ENCODE data around the gene ATPAF1. TPM values are rescaled to one million over a fixed set of nuclear protein-coding genes. Genes with fewer than 3 reads are reported as not detected.

Gene ATPAF1
- total RNA-seq, 1 donor from 2014 or later, result 19.3 TPM

GRCh38 chr1:46650491-46650890 is 17.7 kb downstream of the ATPAF1 start:
- H3K4me3 Mint-ChIP-seq (ENCODE audit: unreplicated experiment), result no peak overlapping the region
- no peak overlapping the region for H3K4me3 ChIP-seq (ENCODE audit: insufficient read depth, low read depth, low read length)
- no peak overlapping the region for H3K4me2 ChIP-seq (ENCODE audit: low read length)
- H3K9me3 Mint-ChIP-seq (ENCODE audit: unreplicated experiment), result peaks cover 5% of the 10 kb centered on the region
- H3K27ac Mint-ChIP-seq (ENCODE audit: unreplicated experiment), result no peak overlapping the region
- FAIRE-seq (no peak), DNase-seq (ENCODE audit: low read depth) (no peak)
- no peak overlapping the region for H2AFZ ChIP-seq (ENCODE audit: low read depth, low read length)
- H3K4me1 ChIP-seq (ENCODE audit: insufficient read depth, low read length), result no peaks in the 10 kb centered on the region
- H3K79me2 ChIP-seq (ENCODE audit: insufficient read depth, low read length), result no peaks in the 10 kb centered on the region
- peaks cover 31% of the 10 kb centered on the region for H3K36me3 Mint-ChIP-seq (ENCODE audit: low read depth, unreplicated experiment)
- no peak overlapping the region for H3K9ac ChIP-seq (ENCODE audit: low read length)
- H3K27ac ChIP-seq (ENCODE audit: low read depth, low read length), result no peak overlapping the region
- H4K20me1 ChIP-seq (ENCODE audit: insufficient read depth, low read length), result no peaks in the 10 kb centered on the region
- peaks cover 11% of the 10 kb centered on the region for H3K36me3 ChIP-seq (ENCODE audit: insufficient read depth, low read length)
- no peaks in the 10 kb centered on the region for H3K9me3 ChIP-seq (ENCODE audit: insufficient read depth, low read depth, low read length)
- H3K4me1 Mint-ChIP-seq (ENCODE audit: low read depth, unreplicated experiment), result peaks cover 14% of the 10 kb centered on the region
- no peaks in the 10 kb centered on the region for H3K27me3 Mint-ChIP-seq (ENCODE audit: low read depth, unreplicated experiment)
- H3K27me3 ChIP-seq (ENCODE audit: insufficient read depth, low read length), result no peaks in the 10 kb centered on the region
- no peak for TF ChIP-seq EZH2 (IDR thresholded peaks at IDR 0.05; ENCODE audit: insufficient read depth, low read length)
- no peak for TF ChIP-seq CTCF (IDR thresholded peaks at IDR 0.05; ENCODE audit: insufficient read depth, low read depth, low read length)

- no peak overlapping the region for H2AFZ ChIP-seq (ENCODE audit: low read depth, low read length)
- no peaks in the 10 kb centered on the region for H3K4me1 ChIP-seq (ENCODE audit: insufficient read depth, low read length)
- FAIRE-seq (no peak), DNase-seq (ENCODE audit: low read depth) (no peak)
- no peak overlapping the region for H3K4me2 ChIP-seq (ENCODE audit: low read length)
- H3K4me3 Mint-ChIP-seq (ENCODE audit: unreplicated experiment), result no peak overlapping the region
- no peak overlapping the region for H3K9ac ChIP-seq (ENCODE audit: low read length)
- H3K27me3 Mint-ChIP-seq (ENCODE audit: low read depth, unreplicated experiment), result no peaks in the 10 kb centered on the region
- no peaks in the 10 kb centered on the region for H3K9me3 ChIP-seq (ENCODE audit: insufficient read depth, low read depth, low read length)
- peaks cover 11% of the 10 kb centered on the region for H3K36me3 ChIP-seq (ENCODE audit: insufficient read depth, low read length)
- peaks cover 28% of the 10 kb centered on the region for H3K36me3 Mint-ChIP-seq (ENCODE audit: low read depth, unreplicated experiment)
- H4K20me1 ChIP-seq (ENCODE audit: insufficient read depth, low read length), result no peaks in the 10 kb centered on the region
- H3K4me3 ChIP-seq (ENCODE audit: insufficient read depth, low read depth, low read length), result no peak overlapping the region
- H3K4me1 Mint-ChIP-seq (ENCODE audit: low read depth, unreplicated experiment), result peaks cover 14% of the 10 kb centered on the region
- TF ChIP-seq CTCF (IDR thresholded peaks at IDR 0.05; ENCODE audit: insufficient read depth, low read depth, low read length), result no peak
- TF ChIP-seq EZH2 (IDR thresholded peaks at IDR 0.05; ENCODE audit: insufficient read depth, low read length), result no peak
- H3K27ac Mint-ChIP-seq (ENCODE audit: unreplicated experiment), result no peak overlapping the region
- peaks cover 5% of the 10 kb centered on the region for H3K9me3 Mint-ChIP-seq (ENCODE audit: unreplicated experiment)
- no peak overlapping the region for H3K27ac ChIP-seq (ENCODE audit: low read depth, low read length)
- no peaks in the 10 kb centered on the region for H3K79me2 ChIP-seq (ENCODE audit: insufficient read depth, low read length)
- H3K27me3 ChIP-seq (ENCODE audit: insufficient read depth, low read length), result no peaks in the 10 kb centered on the region
Measured at GRCh38 chr1:46649764-46650163, 18.4 kb downstream of the ATPAF1 start.

- no peak overlapping the region for H2AFZ ChIP-seq (ENCODE audit: low read depth, low read length)
- H3K79me2 ChIP-seq (ENCODE audit: insufficient read depth, low read length), result no peaks in the 10 kb centered on the region
- no peak overlapping the region for H3K4me3 Mint-ChIP-seq (ENCODE audit: unreplicated experiment)
- peaks cover 5% of the 10 kb centered on the region for H3K9me3 Mint-ChIP-seq (ENCODE audit: unreplicated experiment)
- H3K36me3 ChIP-seq (ENCODE audit: insufficient read depth, low read length), result peaks cover 11% of the 10 kb centered on the region
- no peaks in the 10 kb centered on the region for H3K27me3 Mint-ChIP-seq (ENCODE audit: low read depth, unreplicated experiment)
- no peaks in the 10 kb centered on the region for H4K20me1 ChIP-seq (ENCODE audit: insufficient read depth, low read length)
- no peak overlapping the region for H3K4me2 ChIP-seq (ENCODE audit: low read length)
- no peak overlapping the region for H3K4me3 ChIP-seq (ENCODE audit: insufficient read depth, low read depth, low read length)
- FAIRE-seq (no peak), DNase-seq (ENCODE audit: low read depth) (no peak)
- no peak for TF ChIP-seq EZH2 (IDR thresholded peaks at IDR 0.05; ENCODE audit: insufficient read depth, low read length)
- no peak for TF ChIP-seq CTCF (IDR thresholded peaks at IDR 0.05; ENCODE audit: insufficient read depth, low read depth, low read length)
- peaks cover 24% of the 10 kb centered on the region for H3K36me3 Mint-ChIP-seq (ENCODE audit: low read depth, unreplicated experiment)
- no peak overlapping the region for H3K27ac ChIP-seq (ENCODE audit: low read depth, low read length)
- no peak overlapping the region for H3K9ac ChIP-seq (ENCODE audit: low read length)
- H3K27ac Mint-ChIP-seq (ENCODE audit: unreplicated experiment), result no peak overlapping the region
- no peaks in the 10 kb centered on the region for H3K27me3 ChIP-seq (ENCODE audit: insufficient read depth, low read length)
- H3K4me1 Mint-ChIP-seq (ENCODE audit: low read depth, unreplicated experiment), result peaks cover 14% of the 10 kb centered on the region
- no peaks in the 10 kb centered on the region for H3K9me3 ChIP-seq (ENCODE audit: insufficient read depth, low read depth, low read length)
- peaks cover 8% of the 10 kb centered on the region for H3K4me1 ChIP-seq (ENCODE audit: insufficient read depth, low read length)
Measured at GRCh38 chr1:46647611-46648010, 20.6 kb downstream of the ATPAF1 start.
